Caco-2 (cell line): ENCODE results near the gene TTC27. TPM values are rescaled to one million over a fixed set of nuclear protein-coding genes. Genes with fewer than 3 reads are reported as not detected.

Experiments used
- BruUV-seq: library from RNA; stranded (reverse); fragments of 400-500 nt; replicated peaks from 2 replicates; lab custom pipeline; 2021; lab: Mats Ljungman, UMichigan
- CTCF ChIA-PET: fragments of 300-600 bp; sonication (Branson Sonifier 250); formaldehyde crosslinking; loops from one replicate; lab custom pipeline; 2022; ENCODE audit warnings: antibody characterized with exemption; lab: Charles Lee
- POLR2A ChIA-PET: fragments of 300-600 bp; sonication (Branson Sonifier 250); formaldehyde crosslinking; loops from one replicate; lab custom pipeline; 2022; ENCODE audit warnings: antibody characterized with exemption; lab: Charles Lee
- DNase-seq, 2 experiments: peaks; one replicate each; pipeline versions ENCODE4 v3.0.0 to v3.0.0-alpha.2; 2020 to 2022
- H3K27me3 ChIP-seq: replicated peaks from 2 replicates; pipeline ENCODE4 v1.6.0; 2011; ENCODE audit warnings: low read length; ENCODE audit not compliant: control insufficient read depth, insufficient read depth
- H3K36me3 ChIP-seq: 2 replicates; pipeline ENCODE4 v1.5.1; 2011; ENCODE audit warnings: low read length; ENCODE audit not compliant: control insufficient read depth, insufficient read depth
- H3K4me1 ChIP-seq: fragments of 250-450 bp; sonication (Bioruptor Pico); 2 replicates; pipeline ENCODE4 v1.5.1; 2020; ENCODE audit warnings: mild to moderate bottlenecking
- H3K4me3 ChIP-seq: 2 replicates; pipeline ENCODE4 v1.5.1; 2011; ENCODE audit warnings: low read depth, mild to moderate bottlenecking, control low read depth, low read length
- H3K9me3 ChIP-seq: fragments of 250-450 bp; sonication (Bioruptor Pico); 2 replicates; pipeline ENCODE4 v1.5.1; 2020; ENCODE audit warnings: mild to moderate bottlenecking, moderate library complexity
- H3K27ac Mint-ChIP-seq: one replicate; pipeline ENCODE4 v1.8.0; 2022; ENCODE audit warnings: mixed read lengths; ENCODE audit not compliant: unreplicated experiment
- H3K27me3 Mint-ChIP-seq: one replicate; pipeline ENCODE4 v1.8.0; 2022; ENCODE audit warnings: mixed read lengths; ENCODE audit not compliant: insufficient read depth, unreplicated experiment
- H3K36me3 Mint-ChIP-seq: one replicate; pipeline ENCODE4 v1.8.0; 2022; ENCODE audit warnings: mild to moderate bottlenecking, mixed read lengths; ENCODE audit not compliant: insufficient read depth, unreplicated experiment
- H3K4me1 Mint-ChIP-seq: one replicate; pipeline ENCODE4 v1.8.0; 2022; ENCODE audit warnings: low read depth, mixed read lengths; ENCODE audit not compliant: unreplicated experiment
- H3K4me3 Mint-ChIP-seq: one replicate; pipeline ENCODE4 v1.8.0; 2022; ENCODE audit warnings: mild to moderate bottlenecking, moderate library complexity, mixed read lengths; ENCODE audit not compliant: unreplicated experiment
- H3K9me3 Mint-ChIP-seq: one replicate; pipeline ENCODE4 v1.8.0; 2022; ENCODE audit warnings: mixed read lengths; ENCODE audit not compliant: unreplicated experiment
- intact Hi-C: fragments of 100-400 bp; cut with micrococcal nuclease; formaldehyde crosslinking; loops from one replicate; pipeline ENCODE4 v1.10.0; 2022; ENCODE audit not compliant: unreplicated experiment
- total RNA-seq: library from RNA; stranded (reverse); gene quantifications from 2 replicates; pipeline ENCODE4 v1.2.3, GENCODE V29; 2022
- TF ChIP-seq, protein P1 (sequence below), 2 experiments: fragments of 200-600 bp in 1 of 2; IDR thresholded peaks; 1 replicate in 1 of 2; 2 replicates in 1 of 2; pipeline versions ENCODE4 v1.5.1 to v1.8.0; 2011 to 2022; ENCODE audit warnings: antibody characterized with exemption in 1 of 2, control low read depth in 1 of 2, inconsistent platforms in 1 of 2, low read depth in 1 of 2, low read length in 1 of 2, mild to moderate bottlenecking in 1 of 2, moderate library complexity in 1 of 2; ENCODE audit not compliant: insufficient read depth in 1 of 2, severe bottlenecking in 1 of 2, unreplicated experiment in 1 of 2

The TTC27 gene
- total RNA-seq, 1 experiment from 2014 or later, result 20.6 TPM

DNA sequence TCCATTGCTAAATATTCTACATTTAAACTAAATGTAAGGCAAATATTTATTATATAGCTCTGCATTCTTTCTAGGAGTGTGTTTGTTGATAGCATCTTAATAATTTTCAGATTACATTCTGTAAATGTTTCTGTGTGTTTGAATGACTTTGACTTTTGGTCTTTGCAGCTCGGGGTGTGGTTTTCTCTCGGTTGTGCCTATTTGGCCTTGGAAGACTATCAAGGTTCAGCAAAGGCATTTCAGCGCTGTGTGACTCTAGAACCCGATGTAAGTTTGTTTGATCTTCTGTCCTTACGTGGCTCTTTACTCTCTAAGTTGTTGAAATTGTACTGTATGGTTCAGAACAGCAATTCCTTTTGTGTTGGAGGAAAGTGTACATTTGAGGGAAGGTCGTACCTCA is 149.9 kb downstream of the TTC27 start:
- ChIA-PET POLR2A (no interaction called here), CTCF (interaction anchor here (0.6 kb wide), 1 partner anchor 409 kb away, joined by 3 read pairs; no protein-coding TSS in a partner anchor)
- no peaks in the 10 kb centered on the region for H3K27me3 Mint-ChIP-seq
- TF ChIP-seq, protein P1, sequence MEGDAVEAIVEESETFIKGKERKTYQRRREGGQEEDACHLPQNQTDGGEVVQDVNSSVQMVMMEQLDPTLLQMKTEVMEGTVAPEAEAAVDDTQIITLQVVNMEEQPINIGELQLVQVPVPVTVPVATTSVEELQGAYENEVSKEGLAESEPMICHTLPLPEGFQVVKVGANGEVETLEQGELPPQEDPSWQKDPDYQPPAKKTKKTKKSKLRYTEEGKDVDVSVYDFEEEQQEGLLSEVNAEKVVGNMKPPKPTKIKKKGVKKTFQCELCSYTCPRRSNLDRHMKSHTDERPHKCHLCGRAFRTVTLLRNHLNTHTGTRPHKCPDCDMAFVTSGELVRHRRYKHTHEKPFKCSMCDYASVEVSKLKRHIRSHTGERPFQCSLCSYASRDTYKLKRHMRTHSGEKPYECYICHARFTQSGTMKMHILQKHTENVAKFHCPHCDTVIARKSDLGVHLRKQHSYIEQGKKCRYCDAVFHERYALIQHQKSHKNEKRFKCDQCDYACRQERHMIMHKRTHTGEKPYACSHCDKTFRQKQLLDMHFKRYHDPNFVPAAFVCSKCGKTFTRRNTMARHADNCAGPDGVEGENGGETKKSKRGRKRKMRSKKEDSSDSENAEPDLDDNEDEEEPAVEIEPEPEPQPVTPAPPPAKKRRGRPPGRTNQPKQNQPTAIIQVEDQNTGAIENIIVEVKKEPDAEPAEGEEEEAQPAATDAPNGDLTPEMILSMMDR (IDR thresholded peaks at IDR 0.05; ENCODE audit: insufficient read depth in 1 of 2, low read depth in 1 of 2, low read length in 1 of 2, severe bottlenecking in 1 of 2, unreplicated experiment in 1 of 2), result no peak
- H3K36me3 ChIP-seq, result no peaks in the 10 kb centered on the region
- H3K36me3 Mint-ChIP-seq, result peaks cover 12% of the 10 kb centered on the region
- no peaks in the 10 kb centered on the region for H3K27me3 ChIP-seq
- H3K9me3 ChIP-seq, result peaks cover 21% of the 10 kb centered on the region
- H3K9me3 Mint-ChIP-seq, result peaks cover 9% of the 10 kb centered on the region
- no peak overlapping the region for H3K27ac Mint-ChIP-seq
- H3K4me1 Mint-ChIP-seq, result peaks cover 5% of the 10 kb centered on the region
- no peak for DNase-seq
- H3K4me1 ChIP-seq, result no peaks in the 10 kb centered on the region
- intact Hi-C loops, result no loop called here
- no peak overlapping the region for H3K4me3 ChIP-seq
- H3K4me3 Mint-ChIP-seq, result no peak overlapping the region
- no TSS peak for BruUV-seq

DNA sequence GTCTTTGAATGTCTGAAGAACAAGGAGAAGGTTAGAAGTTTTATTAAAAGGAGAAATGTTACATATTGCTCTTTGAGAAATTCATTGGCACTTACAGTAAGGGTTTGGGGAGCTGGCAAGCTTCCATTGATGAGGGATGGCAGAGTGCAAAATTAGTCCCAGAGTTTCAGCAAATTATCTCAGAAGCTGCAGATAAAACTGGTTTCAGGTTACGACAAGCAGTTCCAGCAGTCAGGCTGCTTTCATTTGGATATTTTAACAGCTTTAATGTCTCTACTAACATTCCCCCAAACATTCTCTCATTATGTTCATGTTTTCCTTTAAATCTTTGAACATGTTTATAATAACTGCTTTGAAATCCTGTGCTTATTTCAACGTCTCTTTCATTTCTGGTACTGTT is 153.1 kb downstream of the TTC27 start:
- Mint-ChIP-seq H3K9me3 (peaks cover 9% of the 10 kb centered on the region), H3K27ac (no peak overlapping the region), H3K36me3 (peaks cover 12% of the 10 kb centered on the region), H3K4me1 (no peaks in the 10 kb centered on the region), H3K4me3 (no peak overlapping the region), H3K27me3 (no peaks in the 10 kb centered on the region)
- intact Hi-C loops, result no loop called here
- ChIA-PET POLR2A (no interaction called here), CTCF (no interaction called here)
- no peak overlapping the region for H3K4me3 ChIP-seq
- H3K9me3 ChIP-seq, result peaks cover 21% of the 10 kb centered on the region
- no peak for DNase-seq
- H3K4me1 ChIP-seq, result no peaks in the 10 kb centered on the region
- BruUV-seq, result no TSS peak
- TF ChIP-seq, protein P1 (IDR thresholded peaks at IDR 0.05; ENCODE audit: insufficient read depth in 1 of 2, low read depth in 1 of 2, low read length in 1 of 2, severe bottlenecking in 1 of 2, unreplicated experiment in 1 of 2), result no peak
- H3K36me3 ChIP-seq, result no peaks in the 10 kb centered on the region
- H3K27me3 ChIP-seq, result no peaks in the 10 kb centered on the region

DNA sequence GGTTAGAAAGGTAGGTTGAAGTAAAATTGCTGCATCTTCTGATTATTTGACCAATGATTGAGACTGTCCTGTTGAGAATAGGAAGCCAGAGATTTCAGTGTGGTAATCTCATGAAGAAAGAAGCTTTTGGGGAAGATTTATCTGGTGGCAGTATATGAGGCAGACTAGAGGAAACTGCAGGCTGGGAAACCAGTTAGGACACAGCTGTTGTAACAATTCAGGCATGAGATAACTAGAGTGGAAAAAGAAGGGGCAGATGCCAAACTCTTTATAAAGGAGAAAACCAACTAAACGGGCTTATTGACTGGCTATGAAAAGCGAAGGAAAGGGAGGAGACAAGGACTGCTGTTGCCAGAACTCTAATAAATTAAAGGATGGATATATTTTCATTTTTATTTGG is 155.6 kb downstream of the TTC27 start:
- peaks cover 12% of the 10 kb centered on the region for H3K36me3 Mint-ChIP-seq

More for the DNA sequence above, 155.6 kb downstream of the TTC27 start:
- H3K9me3 ChIP-seq, result peaks cover 21% of the 10 kb centered on the region
- POLR2A ChIA-PET, result no interaction called here
- no TSS peak for BruUV-seq
- no peak for DNase-seq
- peaks cover 6% of the 10 kb centered on the region; the same call in 1 of the 2 replicates for H3K4me1 ChIP-seq
- no peak overlapping the region for H3K27ac Mint-ChIP-seq
- H3K27me3 ChIP-seq, result no peaks in the 10 kb centered on the region
- H3K9me3 Mint-ChIP-seq, result peaks cover 9% of the 10 kb centered on the region
- no peak overlapping the region for H3K4me3 ChIP-seq
- peaks cover 4% of the 10 kb centered on the region for H3K4me1 Mint-ChIP-seq
- TF ChIP-seq, protein P1 (IDR thresholded peaks at IDR 0.05; ENCODE audit: insufficient read depth in 1 of 2, low read depth in 1 of 2, low read length in 1 of 2, severe bottlenecking in 1 of 2, unreplicated experiment in 1 of 2), result no peak
- intact Hi-C loops, result no loop called here
- CTCF ChIA-PET, result no interaction called here
- H3K4me3 Mint-ChIP-seq, result no peak overlapping the region
- no peaks in the 10 kb centered on the region for H3K36me3 ChIP-seq
- H3K27me3 Mint-ChIP-seq, result no peaks in the 10 kb centered on the region
